SK-N-SH treated with all-trans-retinoic acid at 6 μM for 48 hours (cell line): ENCODE measurements around the gene PF4V1.

ENCODE experiments used
- ESRRG ChIP-seq: fragments of 250-450 bp; sonication (Bioruptor Pico); IDR thresholded peaks from 2 replicates; pipeline ENCODE4 v1.6.1; 2021; ENCODE audit warnings: mild to moderate bottlenecking
- GLIS3 ChIP-seq: fragments of 250-450 bp; sonication (Bioruptor Pico); IDR thresholded peaks from 2 replicates; pipeline ENCODE4 v1.5.0; 2020; ENCODE audit warnings: mild to moderate bottlenecking, moderate library complexity
- ISL1 ChIP-seq: fragments of 250-450 bp; sonication (Bioruptor Pico); IDR thresholded peaks from 2 replicates; pipeline ENCODE4 v2.1.2; 2022; ENCODE audit warnings: mild to moderate bottlenecking, moderate library complexity
- SNAI2 ChIP-seq: fragments of 250-450 bp; sonication (Bioruptor Pico); IDR thresholded peaks from 2 replicates; pipeline ENCODE4 v1.5.0; 2020; ENCODE audit warnings: mild to moderate bottlenecking, moderate library complexity
- TOX ChIP-seq: fragments of 250-450 bp; sonication (Bioruptor Pico); IDR thresholded peaks from 2 replicates; pipeline ENCODE4 v1.8.0; 2021; ENCODE audit warnings: mild to moderate bottlenecking, moderate library complexity, borderline replicate concordance
- ZC3H10 ChIP-seq: fragments of 250-450 bp; sonication (Bioruptor Pico); IDR thresholded peaks from 2 replicates; pipeline ENCODE4 v1.5.1; 2021; ENCODE audit warnings: mild to moderate bottlenecking, moderate library complexity
- TF ChIP-seq, protein P1 (sequence below): fragments of 250-450 bp; sonication (Bioruptor Pico); IDR thresholded peaks from 2 replicates; pipeline ENCODE4 v1.5.1; 2021; ENCODE audit warnings: mild to moderate bottlenecking, moderate library complexity

DNA sequence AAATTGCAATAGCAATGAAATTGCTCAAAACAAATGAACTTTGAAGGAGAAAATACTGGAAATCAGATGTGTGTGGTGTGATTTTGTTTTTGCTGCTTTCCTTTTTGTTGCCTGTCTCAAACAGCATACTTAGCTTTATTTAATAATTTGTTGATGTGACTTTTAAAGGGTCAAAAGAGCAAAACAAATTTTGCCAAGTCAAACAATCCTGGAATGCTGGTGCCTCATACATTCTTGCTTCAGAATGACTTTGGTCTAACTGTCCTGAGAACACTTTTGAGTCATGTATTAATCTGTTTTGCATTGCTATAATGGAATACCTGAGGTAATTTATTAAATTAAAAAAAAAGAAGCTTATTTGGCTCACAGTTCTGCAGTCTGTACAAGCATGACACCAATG, 3.4 kb downstream of the PF4V1 start:
- TF ChIP-seq ISL1 (CRISPR knock-in tag) (no peak), ZC3H10 (CRISPR knock-in tag) (no peak), ESRRG (CRISPR knock-in tag) (no peak), GLIS3 (CRISPR knock-in tag) (no peak), SNAI2 (CRISPR knock-in tag) (no peak), TOX (CRISPR knock-in tag) (no peak)
- TF ChIP-seq, protein P1, sequence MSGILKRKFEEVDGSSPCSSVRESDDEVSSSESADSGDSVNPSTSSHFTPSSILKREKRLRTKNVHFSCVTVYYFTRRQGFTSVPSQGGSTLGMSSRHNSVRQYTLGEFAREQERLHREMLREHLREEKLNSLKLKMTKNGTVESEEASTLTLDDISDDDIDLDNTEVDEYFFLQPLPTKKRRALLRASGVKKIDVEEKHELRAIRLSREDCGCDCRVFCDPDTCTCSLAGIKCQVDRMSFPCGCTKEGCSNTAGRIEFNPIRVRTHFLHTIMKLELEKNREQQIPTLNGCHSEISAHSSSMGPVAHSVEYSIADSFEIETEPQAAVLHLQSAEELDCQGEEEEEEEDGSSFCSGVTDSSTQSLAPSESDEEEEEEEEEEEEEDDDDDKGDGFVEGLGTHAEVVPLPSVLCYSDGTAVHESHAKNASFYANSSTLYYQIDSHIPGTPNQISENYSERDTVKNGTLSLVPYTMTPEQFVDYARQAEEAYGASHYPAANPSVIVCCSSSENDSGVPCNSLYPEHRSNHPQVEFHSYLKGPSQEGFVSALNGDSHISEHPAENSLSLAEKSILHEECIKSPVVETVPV (CRISPR knock-in tag), result no peak
